Measurements from ENCODE around the gene FAAH. TPM values are rescaled to one million over a fixed set of nuclear protein-coding genes. Genes with fewer than 3 reads are reported as not detected.

FAAH gene
- total RNA-seq, 2 experiments from 2014 or later: 21.9 to 25.4 TPM

- Histone ChIP-seq H3K4me3 (ENCODE audit: low read depth, low read length, poor library complexity, severe bottlenecking) (no peak overlapping the region), H2AFZ (ENCODE audit: low read length) (no peak overlapping the region), H4K20me1 (ENCODE audit: insufficient read depth, low read length) (no peaks in the 10 kb centered on the region), H3K4me2 (ENCODE audit: low read length) (no peak overlapping the region), H3K9me2 (ENCODE audit: insufficient read depth, low read length) (no peaks in the 10 kb centered on the region), H3K36me3 (ENCODE audit: insufficient read depth, low read length) (no peaks in the 10 kb centered on the region), H3K9me3 (ENCODE audit: low read length) (no peaks in the 10 kb centered on the region), H3K79me2 (ENCODE audit: insufficient read depth, low read depth, low read length) (no peaks in the 10 kb centered on the region), H3K27ac (ENCODE audit: low read depth, low read length, poor library complexity, severe bottlenecking) (no peak overlapping the region), H3K4me1 (ENCODE audit: insufficient read depth, low read length, poor library complexity, severe bottlenecking) (no peaks in the 10 kb centered on the region)
- ChIA-PET POLR2A (no interaction called here), CTCF (ENCODE audit: unreplicated experiment) (interaction anchor here (1.4 kb wide), 1 partner anchor 18 kb away, joined by 3 read pairs; no protein-coding TSS in a partner anchor)
- no TSS peak for BruUV-seq (replicated peaks)
- DNase-seq (ENCODE audit: low spot score): no peak
- intact Hi-C loops (cut with micrococcal nuclease; ENCODE audit: unreplicated experiment): no loop called here
- TF ChIP-seq, protein P1, sequence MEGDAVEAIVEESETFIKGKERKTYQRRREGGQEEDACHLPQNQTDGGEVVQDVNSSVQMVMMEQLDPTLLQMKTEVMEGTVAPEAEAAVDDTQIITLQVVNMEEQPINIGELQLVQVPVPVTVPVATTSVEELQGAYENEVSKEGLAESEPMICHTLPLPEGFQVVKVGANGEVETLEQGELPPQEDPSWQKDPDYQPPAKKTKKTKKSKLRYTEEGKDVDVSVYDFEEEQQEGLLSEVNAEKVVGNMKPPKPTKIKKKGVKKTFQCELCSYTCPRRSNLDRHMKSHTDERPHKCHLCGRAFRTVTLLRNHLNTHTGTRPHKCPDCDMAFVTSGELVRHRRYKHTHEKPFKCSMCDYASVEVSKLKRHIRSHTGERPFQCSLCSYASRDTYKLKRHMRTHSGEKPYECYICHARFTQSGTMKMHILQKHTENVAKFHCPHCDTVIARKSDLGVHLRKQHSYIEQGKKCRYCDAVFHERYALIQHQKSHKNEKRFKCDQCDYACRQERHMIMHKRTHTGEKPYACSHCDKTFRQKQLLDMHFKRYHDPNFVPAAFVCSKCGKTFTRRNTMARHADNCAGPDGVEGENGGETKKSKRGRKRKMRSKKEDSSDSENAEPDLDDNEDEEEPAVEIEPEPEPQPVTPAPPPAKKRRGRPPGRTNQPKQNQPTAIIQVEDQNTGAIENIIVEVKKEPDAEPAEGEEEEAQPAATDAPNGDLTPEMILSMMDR (conservative IDR thresholded peaks at IDR 0.05; ENCODE audit: low read length): no peak
- no peak for TF ChIP-seq EZH2phosphoT487 (IDR thresholded peaks at IDR 0.05; ENCODE audit: borderline replicate concordance, low read depth, low read length)
Observed at GRCh38 chr1:46379996-46380395, 14.1 kb upstream of the FAAH start.

GRCh38 chr1:46380508-46380907 is 13.6 kb upstream of the FAAH start:
- H3K4me2 ChIP-seq (ENCODE audit: low read length): no peak overlapping the region
- ChIA-PET POLR2A (no interaction called here), CTCF (ENCODE audit: unreplicated experiment) (interaction anchor here (1.4 kb wide), 1 partner anchor 18 kb away, joined by 3 read pairs; no protein-coding TSS in a partner anchor)
- H3K27ac ChIP-seq (ENCODE audit: low read depth, low read length, poor library complexity, severe bottlenecking): no peak overlapping the region
- intact Hi-C loops (cut with micrococcal nuclease; ENCODE audit: unreplicated experiment): no loop called here
- H3K9me3 ChIP-seq (ENCODE audit: low read length): no peaks in the 10 kb centered on the region
- no peaks in the 10 kb centered on the region for H3K9me2 ChIP-seq (ENCODE audit: insufficient read depth, low read length)
- no peak for TF ChIP-seq EZH2phosphoT487 (IDR thresholded peaks at IDR 0.05; ENCODE audit: borderline replicate concordance, low read depth, low read length)
- TF ChIP-seq, protein P1 (conservative IDR thresholded peaks at IDR 0.05; ENCODE audit: low read length): no peak
- no peak for DNase-seq (ENCODE audit: low spot score)
- no TSS peak for BruUV-seq (replicated peaks)
- no peak overlapping the region for H2AFZ ChIP-seq (ENCODE audit: low read length)
- no peak overlapping the region for H3K4me3 ChIP-seq (ENCODE audit: low read depth, low read length, poor library complexity, severe bottlenecking)
- no peaks in the 10 kb centered on the region for H3K4me1 ChIP-seq (ENCODE audit: insufficient read depth, low read length, poor library complexity, severe bottlenecking)
- no peaks in the 10 kb centered on the region for H3K79me2 ChIP-seq (ENCODE audit: insufficient read depth, low read depth, low read length)
- H3K36me3 ChIP-seq (ENCODE audit: insufficient read depth, low read length): no peaks in the 10 kb centered on the region
- no peaks in the 10 kb centered on the region for H4K20me1 ChIP-seq (ENCODE audit: insufficient read depth, low read length)

DNA sequence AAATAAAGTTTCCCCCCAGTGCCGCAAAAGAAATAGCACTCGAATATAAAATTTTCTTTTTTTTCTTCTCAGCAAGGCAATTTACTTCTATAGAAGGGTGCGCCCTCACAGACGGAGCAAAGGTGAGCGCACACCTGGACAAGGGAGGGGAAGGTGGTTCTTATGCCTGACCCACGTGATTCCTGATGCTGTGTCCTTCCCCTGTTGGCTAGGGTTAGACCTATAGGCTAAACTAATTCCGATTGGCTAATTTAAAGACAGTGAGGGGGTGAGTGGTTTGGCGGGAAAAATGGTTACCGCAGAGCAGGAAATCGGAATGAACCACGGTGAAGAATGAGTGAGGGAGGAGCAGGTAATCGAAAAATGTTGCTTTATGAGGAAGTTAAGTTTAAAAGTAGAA is 607 bp upstream of the FAAH start:
- H3K4me3 ChIP-seq (ENCODE audit: low read depth, low read length, poor library complexity, severe bottlenecking): peak overlapping the region; percentile 69
- CTCF ChIA-PET (ENCODE audit: unreplicated experiment): no interaction called here
- no TSS peak for BruUV-seq (replicated peaks)
- H2AFZ ChIP-seq (ENCODE audit: low read length): peak overlapping the region; percentile 26; the same call in 1 of the 2 replicates
- H3K27ac ChIP-seq (ENCODE audit: low read depth, low read length, poor library complexity, severe bottlenecking): no peak overlapping the region
- TF ChIP-seq, protein P1 (conservative IDR thresholded peaks at IDR 0.05; ENCODE audit: low read length): no peak
- no peak for TF ChIP-seq EZH2phosphoT487 (IDR thresholded peaks at IDR 0.05; ENCODE audit: borderline replicate concordance, low read depth, low read length)
- POLR2A ChIA-PET: interaction anchor here (0.8 kb wide), 1 partner anchor 540 kb away, joined by 4 read pairs; no protein-coding TSS in a partner anchor
- H3K36me3 ChIP-seq (ENCODE audit: insufficient read depth, low read length): no peaks in the 10 kb centered on the region
- peak overlapping the region; percentile 75; the same call in 1 of the 2 replicates for H3K4me2 ChIP-seq (ENCODE audit: low read length)
- no peaks in the 10 kb centered on the region for H4K20me1 ChIP-seq (ENCODE audit: insufficient read depth, low read length)
- peak; percentile 36 for DNase-seq (ENCODE audit: low spot score)
- H3K4me1 ChIP-seq (ENCODE audit: insufficient read depth, low read length, poor library complexity, severe bottlenecking): peaks cover 11% of the 10 kb centered on the region
- H3K9me3 ChIP-seq (ENCODE audit: low read length): peaks cover 11% of the 10 kb centered on the region; the same call in 1 of the 2 replicates
- H3K9me2 ChIP-seq (ENCODE audit: insufficient read depth, low read length): no peaks in the 10 kb centered on the region
- H3K79me2 ChIP-seq (ENCODE audit: insufficient read depth, low read depth, low read length): no peaks in the 10 kb centered on the region
- intact Hi-C loops (cut with micrococcal nuclease; ENCODE audit: unreplicated experiment): no loop called here

All from OCI-LY7 (cell line).